ENCODE measurements around the gene ISLR2. TPM values are rescaled to one million over a fixed set of nuclear protein-coding genes. Genes with fewer than 3 reads are reported as not detected.

ISLR2 gene
- total and polyA plus RNA-seq, 2 donors (not counting 3 experiments of a cell fraction or from before 2014, with no cell fraction given), result not detected

- Histone ChIP-seq H3K9ac (replicated peaks; ENCODE audit: extremely low read depth, insufficient read depth, low read length) (no peak overlapping the region), H4K20me1 (replicated peaks; ENCODE audit: control insufficient read depth, extremely low read depth, insufficient read depth, low read length) (no peaks in the 10 kb centered on the region), H3K4me3 (replicated peaks in 1 of 3; ENCODE audit: insufficient read depth in 1 of 3, low read depth in 1 of 3, low read length in 3 of 3) (no peak overlapping the region), H3K79me2 (ENCODE audit: control insufficient read depth, insufficient read depth, low read length) (no peaks in the 10 kb centered on the region), H3K27ac (ENCODE audit: insufficient read depth, low read depth, low read length) (no peak overlapping the region), H3K36me3 (ENCODE audit: control insufficient read depth in 2 of 2, extremely low read depth in 1 of 2, insufficient read depth in 2 of 2, low read length in 2 of 2) (no peaks in the 10 kb centered on the region), H3K9me3 (replicated peaks; ENCODE audit: control insufficient read depth, insufficient read depth, low read length) (no peaks in the 10 kb centered on the region), H3K4me1 (ENCODE audit: control insufficient read depth, extremely low read depth, insufficient read depth, low read length) (peaks cover 12% of the 10 kb centered on the region), H3K4me2 (ENCODE audit: insufficient read depth, low read length) (no peak overlapping the region), H3K27me3 (ENCODE audit: control insufficient read depth in 2 of 2, insufficient read depth in 2 of 2, low read length in 2 of 2) (peaks cover 85 to 86% of the 10 kb centered on the region in 2 experiments), H2AFZ (ENCODE audit: low read depth, low read length) (no peak overlapping the region), H3K9me1 (replicated peaks; ENCODE audit: control insufficient read depth, extremely low read depth, insufficient read depth, low read length) (no peaks in the 10 kb centered on the region)
- dilution Hi-C loops (cut with MboI; ENCODE audit: extremely low pct_ligation_motif_present, low sequenced_read_pairs), result no loop called here
- POLR2A ChIA-PET, result no interaction called here
- no TSS peak for BruUV-seq (replicated peaks)
- no peak for DNase-seq (ENCODE audit: low read depth, low spot score)
- TF ChIP-seq GATA2 (IDR thresholded peaks at IDR 0.05; ENCODE audit: insufficient read depth, insufficient read length, low read depth, low read length) (no peak), FOS (IDR thresholded peaks at IDR 0.05; ENCODE audit: borderline replicate concordance, insufficient read depth, low read length) (no peak), EZH2 (IDR thresholded peaks at IDR 0.05; ENCODE audit: borderline replicate concordance, low read depth, low read length, severe bottlenecking) (peak; percentile 52)
- intact Hi-C loops (cut with micrococcal nuclease), result loop anchor here (5.0 kb wide), 2 partner anchors 161 to 181 kb away; no protein-coding TSS in a partner anchor
- FAIRE-seq, result no peak
- CTCF ChIA-PET, result interaction anchor here (1.1 to 2.6 kb wide), 3 partner anchors 11 to 181 kb away, joined by 7 to 23 read pairs (median 9); no protein-coding TSS in a partner anchor
Measured at GRCh38 chr15:74132681-74133651, 2.6 kb downstream of the ISLR2 start.

DNA sequence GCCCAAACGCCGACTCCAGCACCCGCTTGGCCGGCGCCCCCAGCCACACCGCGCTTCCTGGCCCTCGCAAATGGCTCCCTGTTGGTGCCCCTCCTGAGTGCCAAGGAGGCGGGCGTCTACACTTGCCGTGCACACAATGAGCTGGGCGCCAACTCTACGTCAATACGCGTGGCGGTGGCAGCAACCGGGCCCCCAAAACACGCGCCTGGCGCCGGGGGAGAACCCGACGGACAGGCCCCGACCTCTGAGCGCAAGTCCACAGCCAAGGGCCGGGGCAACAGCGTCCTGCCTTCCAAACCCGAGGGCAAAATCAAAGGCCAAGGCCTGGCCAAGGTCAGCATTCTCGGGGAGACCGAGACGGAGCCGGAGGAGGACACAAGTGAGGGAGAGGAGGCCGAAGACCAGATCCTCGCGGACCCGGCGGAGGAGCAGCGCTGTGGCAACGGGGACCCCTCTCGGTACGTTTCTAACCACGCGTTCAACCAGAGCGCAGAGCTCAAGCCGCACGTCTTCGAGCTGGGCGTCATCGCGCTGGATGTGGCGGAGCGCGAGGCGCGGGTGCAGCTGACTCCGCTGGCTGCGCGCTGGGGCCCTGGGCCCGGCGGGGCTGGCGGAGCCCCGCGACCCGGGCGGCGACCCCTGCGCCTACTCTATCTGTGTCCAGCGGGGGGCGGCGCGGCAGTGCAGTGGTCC lies 3.5 kb downstream of the ISLR2 start:
- FAIRE-seq (no peak), DNase-seq (ENCODE audit: low read depth, low spot score) (no peak)
- Histone ChIP-seq H4K20me1 (replicated peaks; ENCODE audit: control insufficient read depth, extremely low read depth, insufficient read depth, low read length) (no peaks in the 10 kb centered on the region), H3K79me2 (ENCODE audit: control insufficient read depth, insufficient read depth, low read length) (no peaks in the 10 kb centered on the region), H3K9ac (replicated peaks; ENCODE audit: extremely low read depth, insufficient read depth, low read length) (no peak overlapping the region), H3K4me2 (ENCODE audit: insufficient read depth, low read length) (no peak overlapping the region), H3K4me3 (replicated peaks in 1 of 3; ENCODE audit: insufficient read depth in 1 of 3, low read depth in 1 of 3, low read length in 3 of 3) (no peak overlapping the region), H3K36me3 (ENCODE audit: control insufficient read depth in 2 of 2, extremely low read depth in 1 of 2, insufficient read depth in 2 of 2, low read length in 2 of 2) (no peaks in the 10 kb centered on the region), H2AFZ (ENCODE audit: low read depth, low read length) (no peak overlapping the region), H3K4me1 (ENCODE audit: control insufficient read depth, extremely low read depth, insufficient read depth, low read length) (peaks cover 12% of the 10 kb centered on the region), H3K9me1 (replicated peaks; ENCODE audit: control insufficient read depth, extremely low read depth, insufficient read depth, low read length) (no peaks in the 10 kb centered on the region), H3K27ac (ENCODE audit: insufficient read depth, low read depth, low read length) (no peak overlapping the region), H3K9me3 (replicated peaks; ENCODE audit: control insufficient read depth, insufficient read depth, low read length) (no peaks in the 10 kb centered on the region), H3K27me3 (ENCODE audit: control insufficient read depth in 2 of 2, insufficient read depth in 2 of 2, low read length in 2 of 2) (peaks cover 77 to 78% of the 10 kb centered on the region in 2 experiments)
- CTCF ChIA-PET, result interaction anchor here (0.7 to 2.6 kb wide), 17 partner anchors 8 to 189 kb away, joined by 3 to 23 read pairs (median 5); no protein-coding TSS in a partner anchor
- no TSS peak for BruUV-seq (replicated peaks)
- dilution Hi-C loops (cut with MboI; ENCODE audit: extremely low pct_ligation_motif_present, low sequenced_read_pairs), result no loop called here
- POLR2A ChIA-PET, result interaction anchor here (0.5 kb wide), 1 partner anchor 448 kb away, joined by 6 read pairs; no protein-coding TSS in a partner anchor
- intact Hi-C loops (cut with micrococcal nuclease), result loop anchor here (2.0 to 5.0 kb wide), 3 partner anchors 45 to 182 kb away; no protein-coding TSS in a partner anchor
- no peak for TF ChIP-seq POLR2AphosphoS5 (IDR thresholded peaks at IDR 0.05; ENCODE audit: insufficient read depth, low read depth, low read length)
- no peak for TF ChIP-seq GATA2 (IDR thresholded peaks at IDR 0.05; ENCODE audit: insufficient read depth, insufficient read length, low read depth, low read length)
- TF ChIP-seq MYC (IDR thresholded peaks at IDR 0.05; ENCODE audit: low read depth, low read length), result no peak
- TF ChIP-seq FOS (IDR thresholded peaks at IDR 0.05; ENCODE audit: borderline replicate concordance, insufficient read depth, low read length), result no peak
- TF ChIP-seq, protein P1, sequence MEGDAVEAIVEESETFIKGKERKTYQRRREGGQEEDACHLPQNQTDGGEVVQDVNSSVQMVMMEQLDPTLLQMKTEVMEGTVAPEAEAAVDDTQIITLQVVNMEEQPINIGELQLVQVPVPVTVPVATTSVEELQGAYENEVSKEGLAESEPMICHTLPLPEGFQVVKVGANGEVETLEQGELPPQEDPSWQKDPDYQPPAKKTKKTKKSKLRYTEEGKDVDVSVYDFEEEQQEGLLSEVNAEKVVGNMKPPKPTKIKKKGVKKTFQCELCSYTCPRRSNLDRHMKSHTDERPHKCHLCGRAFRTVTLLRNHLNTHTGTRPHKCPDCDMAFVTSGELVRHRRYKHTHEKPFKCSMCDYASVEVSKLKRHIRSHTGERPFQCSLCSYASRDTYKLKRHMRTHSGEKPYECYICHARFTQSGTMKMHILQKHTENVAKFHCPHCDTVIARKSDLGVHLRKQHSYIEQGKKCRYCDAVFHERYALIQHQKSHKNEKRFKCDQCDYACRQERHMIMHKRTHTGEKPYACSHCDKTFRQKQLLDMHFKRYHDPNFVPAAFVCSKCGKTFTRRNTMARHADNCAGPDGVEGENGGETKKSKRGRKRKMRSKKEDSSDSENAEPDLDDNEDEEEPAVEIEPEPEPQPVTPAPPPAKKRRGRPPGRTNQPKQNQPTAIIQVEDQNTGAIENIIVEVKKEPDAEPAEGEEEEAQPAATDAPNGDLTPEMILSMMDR (IDR thresholded peaks at IDR 0.05; ENCODE audit: extremely low read depth in 1 of 2, insufficient read depth in 1 of 2, low read depth in 1 of 2, low read length in 2 of 2), result no peak
- TF ChIP-seq POLR2A (IDR thresholded peaks at IDR 0.05; ENCODE audit: low read depth, low read length), result no peak
- no peak for TF ChIP-seq MAX (IDR thresholded peaks at IDR 0.05; ENCODE audit: insufficient read depth, insufficient read length)
- TF ChIP-seq JUN (IDR thresholded peaks at IDR 0.05; ENCODE audit: borderline replicate concordance, insufficient read depth, insufficient read length, low read depth), result no peak
- TF ChIP-seq EZH2 (IDR thresholded peaks at IDR 0.05; ENCODE audit: borderline replicate concordance, low read depth, low read length, severe bottlenecking), result no peak
